Endothelial cell of umbilical vein (primary cell): ENCODE results near the gene AUTS2. TPM values are rescaled to one million over a fixed set of nuclear protein-coding genes. Genes with fewer than 3 reads are reported as not detected.

Experiments used
- BruUV-seq: library from RNA; stranded (reverse); fragments of 400-500 nt; replicated peaks from 2 replicates; lab custom pipeline; 2021; lab: Mats Ljungman, UMichigan
- CTCF ChIA-PET: fragments of 300-600, 350-600 bp; sonication (Branson Sonifier 250); formaldehyde crosslinking; loops from one replicate; lab custom pipeline; 2021; ENCODE audit warnings: antibody characterized with exemption, inconsistent platforms; lab: Charles Lee
- POLR2A ChIA-PET: fragments of 300-600, 350-600 bp; sonication (Branson Sonifier 250); formaldehyde crosslinking; loops from one replicate; lab custom pipeline; 2021; ENCODE audit warnings: antibody characterized with exemption, inconsistent platforms; lab: Charles Lee
- DNase-seq: peaks from one replicate; pipeline ENCODE4 v3.0.0-alpha.2; 2011; ENCODE audit warnings: low read depth, low spot score
- FAIRE-seq: peaks from 2 replicates; lab custom pipeline; 2011; peaks lifted over from hg19 to GRCh38; lab: Jason Lieb, UNC
- H2AFZ ChIP-seq: 2 replicates; pipeline ENCODE4 v1.6.0; 2012; ENCODE audit warnings: low read depth, low read length, control low read depth, inconsistent platforms
- H3K27ac ChIP-seq: 2 replicates; pipeline ENCODE4 v1.5.1; 2011; ENCODE audit warnings: low read depth, mild to moderate bottlenecking, control low read depth, low read length, moderate library complexity; ENCODE audit not compliant: insufficient read depth
- H3K27me3 ChIP-seq, 2 experiments: 2 replicates each; pipeline versions ENCODE4 v1.6.0 to v1.6.1; 2011; ENCODE audit warnings: low read length in 2 of 2, mixed read lengths in 1 of 2; ENCODE audit not compliant: control insufficient read depth in 2 of 2, insufficient read depth in 2 of 2
- H3K36me3 ChIP-seq, 2 experiments: 2 replicates in 1 of 2; 3 replicates in 1 of 2; pipeline ENCODE4 v1.5.1; 2011; ENCODE audit warnings: low read length in 2 of 2, mild to moderate bottlenecking in 1 of 2, moderate library complexity in 1 of 2; ENCODE audit not compliant: control insufficient read depth in 2 of 2, insufficient read depth in 2 of 2; ENCODE audit errors: extremely low read depth in 1 of 2
- H3K4me1 ChIP-seq: 3 replicates; pipeline ENCODE4 v1.5.1; 2011; ENCODE audit warnings: mild to moderate bottlenecking, low read length; ENCODE audit not compliant: control insufficient read depth, insufficient read depth; ENCODE audit errors: extremely low read depth
- H3K4me2 ChIP-seq: 2 replicates; pipeline ENCODE4 v1.6.1; 2011; ENCODE audit warnings: low read length, control low read depth, mixed read lengths; ENCODE audit not compliant: insufficient read depth
- H3K4me3 ChIP-seq, 3 experiments: fragments of 200-600 bp in 1 of 3; sonication (generic), shearing (Covaris generic) in 1 of 3; replicated peaks in 1 of 3; 2 replicates each; pipeline ENCODE4 v1.5.1; 2011 to 2016; ENCODE audit warnings: control low read depth in 3 of 3, low read length in 3 of 3, mild to moderate bottlenecking in 2 of 3, inconsistent platforms in 1 of 3, low read depth in 1 of 3, moderate library complexity in 1 of 3; ENCODE audit not compliant: insufficient read depth in 1 of 3
- H3K79me2 ChIP-seq: 2 replicates; pipeline ENCODE4 v1.6.0; 2012; ENCODE audit warnings: low read length, inconsistent platforms; ENCODE audit not compliant: control insufficient read depth, insufficient read depth
- H3K9ac ChIP-seq: replicated peaks from 2 replicates; pipeline ENCODE3; 2011; ENCODE audit warnings: low read length, control low read depth; ENCODE audit not compliant: insufficient read depth; ENCODE audit errors: extremely low read depth
- H3K9me1 ChIP-seq: replicated peaks from 3 replicates; pipeline ENCODE4 v1.6.0; 2011; ENCODE audit warnings: mild to moderate bottlenecking, low read length; ENCODE audit not compliant: control insufficient read depth, insufficient read depth; ENCODE audit errors: extremely low read depth
- H3K9me3 ChIP-seq: replicated peaks from 2 replicates; pipeline ENCODE4 v1.5.1; 2012; ENCODE audit warnings: low read length, inconsistent platforms; ENCODE audit not compliant: control insufficient read depth, insufficient read depth
- H4K20me1 ChIP-seq: replicated peaks from 2 replicates; pipeline ENCODE3; 2011; ENCODE audit warnings: mild to moderate bottlenecking, low read length; ENCODE audit not compliant: control insufficient read depth, insufficient read depth; ENCODE audit errors: extremely low read depth
- CTCF ChIP-seq, 2 donors: IDR thresholded peaks; 1 replicate in 1 of 2; 2 replicates in 1 of 2; pipeline ENCODE4 v1.5.1; 2011; ENCODE audit warnings: low read length in 2 of 2, mild to moderate bottlenecking in 2 of 2, moderate library complexity in 2 of 2, control low read depth in 1 of 2, inconsistent platforms in 1 of 2, low read depth in 1 of 2; ENCODE audit not compliant: insufficient read depth in 1 of 2; ENCODE audit errors: extremely low read depth in 1 of 2
- EZH2 ChIP-seq: IDR thresholded peaks from 2 replicates; pipeline ENCODE4 v1.6.1; 2012; ENCODE audit warnings: borderline replicate concordance, low read depth, mild to moderate bottlenecking, moderate library complexity, low read length, inconsistent platforms; ENCODE audit not compliant: severe bottlenecking
- FOS ChIP-seq: IDR thresholded peaks from 2 replicates; pipeline ENCODE4 v1.6.1; 2011; ENCODE audit warnings: mild to moderate bottlenecking, low read length, moderate library complexity, borderline replicate concordance; ENCODE audit not compliant: insufficient read depth
- GATA2 ChIP-seq: IDR thresholded peaks from 2 replicates; pipeline ENCODE4 v1.7.0; 2011; ENCODE audit warnings: low read depth, mild to moderate bottlenecking, moderate library complexity, mixed read lengths, low read length; ENCODE audit not compliant: insufficient read length, insufficient read depth
- JUN ChIP-seq: IDR thresholded peaks from 2 replicates; pipeline ENCODE4 v1.6.1; 2011; ENCODE audit warnings: borderline replicate concordance, low read depth; ENCODE audit not compliant: insufficient read length, insufficient read depth
- MAX ChIP-seq: IDR thresholded peaks from 2 replicates; pipeline ENCODE4 v1.6.1; 2011; ENCODE audit not compliant: insufficient read depth, insufficient read length
- MYC ChIP-seq: IDR thresholded peaks from one replicate; pipeline ENCODE4 v1.6.1; 2011; ENCODE audit warnings: mild to moderate bottlenecking, low read depth, low read length
- POLR2A ChIP-seq: IDR thresholded peaks from 2 replicates; pipeline ENCODE4 v1.6.1; 2012; ENCODE audit warnings: low read depth, mild to moderate bottlenecking, control low read depth, low read length
- POLR2AphosphoS5 ChIP-seq: IDR thresholded peaks from 2 replicates; pipeline ENCODE4 v1.6.1; 2012; ENCODE audit warnings: low read depth, mild to moderate bottlenecking, control low read depth, low read length, moderate library complexity; ENCODE audit not compliant: insufficient read depth
- dilution Hi-C: fragments of 300-500 bp; cut with MboI; formaldehyde crosslinking; loops from one replicate; pipeline ENCODE4 v1.15.0; 2019; ENCODE audit warnings: low sequenced_read_pairs; ENCODE audit not compliant: extremely low pct_ligation_motif_present
- intact Hi-C: fragments of 100-400 bp; cut with micrococcal nuclease; formaldehyde crosslinking; loops from one replicate; pipeline ENCODE4 v1.10.0; 2022
- polyA plus RNA-seq, 4 experiments: library from polyadenylated mRNA; depleted of rRNA in 3 of 4; stranded (reverse) in 3 of 4; unstranded in 1 of 4; fragments of >200 nt; gene quantifications; 2 replicates each; pipeline versions ENCODE4 v1.2.1 to v1.2.3, GENCODE V29; 2011 to 2012; ENCODE audit warnings: missing spikeins in 1 of 4
- total RNA-seq: library from RNA; stranded (reverse); gene quantifications from 2 replicates; pipeline ENCODE4 v1.2.3, GENCODE V29; 2021

AUTS2 gene
- total and polyA plus RNA-seq, 2 donors (not counting 3 experiments of a cell fraction or from before 2014, with no cell fraction given), result 0.59 to 8.0 TPM

- H3K4me1 ChIP-seq, result no peaks in the 10 kb centered on the region
- intact Hi-C loops (no loop called here), dilution Hi-C loops (no loop called here)
- no peaks in the 10 kb centered on the region for H3K27me3 ChIP-seq
- no peaks in the 10 kb centered on the region for H3K79me2 ChIP-seq
- TF ChIP-seq CTCF (IDR thresholded peaks at IDR 0.05; ENCODE audit: extremely low read depth in 1 of 2, insufficient read depth in 1 of 2, low read depth in 1 of 2, low read length in 2 of 2) (no peak), JUN (no peak), EZH2 (no peak), FOS (no peak), MYC (no peak), MAX (no peak), GATA2 (no peak), POLR2A (no peak), POLR2AphosphoS5 (no peak)
- H3K36me3 ChIP-seq, result no peaks in the 10 kb centered on the region
- no peak overlapping the region for H2AFZ ChIP-seq
- no peak overlapping the region for H3K4me3 ChIP-seq
- CTCF ChIA-PET, result no interaction called here
- no peak overlapping the region for H3K4me2 ChIP-seq
- H4K20me1 ChIP-seq, result no peaks in the 10 kb centered on the region
- POLR2A ChIA-PET, result no interaction called here
- FAIRE-seq (no peak), DNase-seq (no peak)
- H3K9me1 ChIP-seq, result no peaks in the 10 kb centered on the region
- BruUV-seq, result no TSS peak
- H3K9ac ChIP-seq, result no peak overlapping the region
- H3K27ac ChIP-seq, result no peak overlapping the region
- H3K9me3 ChIP-seq, result peaks cover 2% of the 10 kb centered on the region
Measured at GRCh38 chr7:70598976-70599375, 1000.7 kb downstream of the AUTS2 start.
